KMS-11 (cell line): ENCODE results near the gene NUMA1.

Experiments used
- H2AFZ ChIP-seq: fragments of 200-600 bp; sonication (generic); 2 replicates; pipeline ENCODE4 v1.6.1; 2016; ENCODE audit warnings: antibody characterized with exemption, mixed run types, low read depth
- H3K27ac ChIP-seq: fragments of 200-600 bp; sonication (generic); 2 replicates; pipeline ENCODE4 v1.6.1; 2016; ENCODE audit warnings: mild to moderate bottlenecking, mixed run types
- H3K27me3 ChIP-seq: fragments of 200-600 bp; sonication (generic); 2 replicates; pipeline ENCODE4 v1.6.1; 2017; ENCODE audit warnings: mild to moderate bottlenecking, low read depth, mixed run types, moderate library complexity; ENCODE audit not compliant: insufficient read depth
- H3K36me3 ChIP-seq: fragments of 200-600 bp; sonication (generic); 2 replicates; pipeline ENCODE4 v1.6.1; 2017; ENCODE audit warnings: mild to moderate bottlenecking, mixed run types; ENCODE audit not compliant: insufficient read depth
- H3K4me1 ChIP-seq: fragments of 200-600 bp; sonication (generic); 2 replicates; pipeline ENCODE4 v1.6.1; 2016; ENCODE audit warnings: mild to moderate bottlenecking, low read depth, mixed run types; ENCODE audit not compliant: poor library complexity, severe bottlenecking
- H3K4me2 ChIP-seq: fragments of 200-600 bp; sonication (generic); 2 replicates; pipeline ENCODE4 v1.7.0; 2016; ENCODE audit warnings: mild to moderate bottlenecking, mixed run types
- H3K4me3 ChIP-seq: fragments of 200-600 bp; sonication (generic); IDR thresholded peaks from 2 replicates; pipeline ENCODE4 v1.6.1; 2017; ENCODE audit warnings: low read depth, low read length, mixed read lengths; ENCODE audit not compliant: insufficient read depth
- H3K79me2 ChIP-seq: fragments of 200-600 bp; sonication (generic); 2 replicates; pipeline ENCODE4 v1.6.1; 2016; ENCODE audit warnings: low read depth, mixed run types; ENCODE audit not compliant: insufficient read depth
- H3K9ac ChIP-seq: fragments of 200-600 bp; sonication (generic); 2 replicates; pipeline ENCODE4 v1.6.1; 2016; ENCODE audit warnings: mild to moderate bottlenecking, mixed run types
- H4K20me1 ChIP-seq: fragments of 200-600 bp; sonication (generic); 2 replicates; pipeline ENCODE4 v1.6.1; 2016; ENCODE audit warnings: mild to moderate bottlenecking, mixed run types; ENCODE audit not compliant: insufficient read depth
- TF ChIP-seq, protein P1 (sequence below): fragments of 200-600 bp; sonication (generic); conservative IDR thresholded peaks from 2 replicates; pipeline ENCODE4 v1.6.1; 2017; ENCODE audit warnings: low read depth, mild to moderate bottlenecking, antibody characterized with exemption, low read length, moderate library complexity, mixed read lengths

The NUMA1 gene, protein sequence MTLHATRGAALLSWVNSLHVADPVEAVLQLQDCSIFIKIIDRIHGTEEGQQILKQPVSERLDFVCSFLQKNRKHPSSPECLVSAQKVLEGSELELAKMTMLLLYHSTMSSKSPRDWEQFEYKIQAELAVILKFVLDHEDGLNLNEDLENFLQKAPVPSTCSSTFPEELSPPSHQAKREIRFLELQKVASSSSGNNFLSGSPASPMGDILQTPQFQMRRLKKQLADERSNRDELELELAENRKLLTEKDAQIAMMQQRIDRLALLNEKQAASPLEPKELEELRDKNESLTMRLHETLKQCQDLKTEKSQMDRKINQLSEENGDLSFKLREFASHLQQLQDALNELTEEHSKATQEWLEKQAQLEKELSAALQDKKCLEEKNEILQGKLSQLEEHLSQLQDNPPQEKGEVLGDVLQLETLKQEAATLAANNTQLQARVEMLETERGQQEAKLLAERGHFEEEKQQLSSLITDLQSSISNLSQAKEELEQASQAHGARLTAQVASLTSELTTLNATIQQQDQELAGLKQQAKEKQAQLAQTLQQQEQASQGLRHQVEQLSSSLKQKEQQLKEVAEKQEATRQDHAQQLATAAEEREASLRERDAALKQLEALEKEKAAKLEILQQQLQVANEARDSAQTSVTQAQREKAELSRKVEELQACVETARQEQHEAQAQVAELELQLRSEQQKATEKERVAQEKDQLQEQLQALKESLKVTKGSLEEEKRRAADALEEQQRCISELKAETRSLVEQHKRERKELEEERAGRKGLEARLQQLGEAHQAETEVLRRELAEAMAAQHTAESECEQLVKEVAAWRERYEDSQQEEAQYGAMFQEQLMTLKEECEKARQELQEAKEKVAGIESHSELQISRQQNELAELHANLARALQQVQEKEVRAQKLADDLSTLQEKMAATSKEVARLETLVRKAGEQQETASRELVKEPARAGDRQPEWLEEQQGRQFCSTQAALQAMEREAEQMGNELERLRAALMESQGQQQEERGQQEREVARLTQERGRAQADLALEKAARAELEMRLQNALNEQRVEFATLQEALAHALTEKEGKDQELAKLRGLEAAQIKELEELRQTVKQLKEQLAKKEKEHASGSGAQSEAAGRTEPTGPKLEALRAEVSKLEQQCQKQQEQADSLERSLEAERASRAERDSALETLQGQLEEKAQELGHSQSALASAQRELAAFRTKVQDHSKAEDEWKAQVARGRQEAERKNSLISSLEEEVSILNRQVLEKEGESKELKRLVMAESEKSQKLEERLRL (N-terminal part only)

DNA sequence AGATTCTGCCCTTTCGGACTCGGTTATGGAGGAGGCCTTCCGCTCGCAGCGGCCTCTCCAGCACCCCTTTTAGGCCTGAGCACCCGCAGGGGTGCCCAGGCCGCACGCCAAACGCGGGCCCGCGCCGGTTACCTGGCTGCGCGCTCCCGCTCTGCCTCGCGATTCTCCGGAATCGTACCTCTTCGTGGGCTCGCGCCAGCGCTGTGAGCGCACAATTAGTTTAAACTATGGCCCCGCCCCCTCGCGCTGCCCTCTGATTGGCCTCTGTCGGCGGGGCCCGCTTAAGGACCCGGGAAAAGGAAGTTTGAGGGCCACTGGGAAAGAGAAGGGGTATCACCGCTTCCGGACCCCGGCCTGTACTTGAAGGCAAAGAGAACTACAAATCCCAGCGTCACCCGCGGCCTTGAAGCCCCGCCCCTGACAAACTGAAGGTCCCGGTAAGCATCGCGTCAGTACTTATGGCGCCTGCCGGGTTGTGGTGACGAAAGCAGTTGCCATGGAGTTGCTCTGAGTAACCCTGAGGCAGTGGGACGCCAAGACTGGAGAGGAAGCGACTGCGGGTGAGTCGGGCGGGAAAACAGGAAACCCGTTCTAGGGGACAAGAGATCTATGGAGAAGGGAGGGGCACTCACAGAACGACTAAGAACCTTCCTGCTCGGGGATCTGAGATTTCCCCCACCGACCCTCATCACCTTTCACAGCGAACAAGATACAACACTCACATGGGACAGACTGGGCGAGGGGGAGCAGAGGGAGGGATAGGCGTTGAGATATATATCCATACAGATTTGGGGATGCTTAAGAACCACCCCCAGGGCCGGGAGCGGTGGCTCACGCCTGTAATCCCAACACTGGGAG lies at the start of gene NUMA1, which contains the start of gene LRRC51:
Gene NUMA1, minus strand, starts transcription at position 217 of the 858 bp plus-strand sequence. CDS start 44,599 bp downstream, outside the sequence.
Gene LRRC51, plus strand, starts transcription at position 525 of the 858 bp plus-strand sequence. CDS start 8,234 bp downstream, outside the sequence.
- H2AFZ ChIP-seq: peak within 1 kb of the TSS; percentile 80
- peaks cover 45% of the 10 kb centered on the region for H3K79me2 ChIP-seq
- H3K36me3 ChIP-seq: no peaks in the 10 kb centered on the region
- peak within 1 kb of the TSS; percentile 67; the same call in 1 of the 2 replicates for H3K9ac ChIP-seq
- peak within 1 kb of the TSS; percentile 62 for H3K4me2 ChIP-seq
- TF ChIP-seq, protein P1, sequence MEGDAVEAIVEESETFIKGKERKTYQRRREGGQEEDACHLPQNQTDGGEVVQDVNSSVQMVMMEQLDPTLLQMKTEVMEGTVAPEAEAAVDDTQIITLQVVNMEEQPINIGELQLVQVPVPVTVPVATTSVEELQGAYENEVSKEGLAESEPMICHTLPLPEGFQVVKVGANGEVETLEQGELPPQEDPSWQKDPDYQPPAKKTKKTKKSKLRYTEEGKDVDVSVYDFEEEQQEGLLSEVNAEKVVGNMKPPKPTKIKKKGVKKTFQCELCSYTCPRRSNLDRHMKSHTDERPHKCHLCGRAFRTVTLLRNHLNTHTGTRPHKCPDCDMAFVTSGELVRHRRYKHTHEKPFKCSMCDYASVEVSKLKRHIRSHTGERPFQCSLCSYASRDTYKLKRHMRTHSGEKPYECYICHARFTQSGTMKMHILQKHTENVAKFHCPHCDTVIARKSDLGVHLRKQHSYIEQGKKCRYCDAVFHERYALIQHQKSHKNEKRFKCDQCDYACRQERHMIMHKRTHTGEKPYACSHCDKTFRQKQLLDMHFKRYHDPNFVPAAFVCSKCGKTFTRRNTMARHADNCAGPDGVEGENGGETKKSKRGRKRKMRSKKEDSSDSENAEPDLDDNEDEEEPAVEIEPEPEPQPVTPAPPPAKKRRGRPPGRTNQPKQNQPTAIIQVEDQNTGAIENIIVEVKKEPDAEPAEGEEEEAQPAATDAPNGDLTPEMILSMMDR: no peak
- H3K27me3 ChIP-seq: no peaks in the 10 kb centered on the region
- H4K20me1 ChIP-seq: no peaks in the 10 kb centered on the region
- peaks cover 43% of the 10 kb centered on the region for H3K4me1 ChIP-seq
- no peak within 1 kb of the TSS for H3K4me3 ChIP-seq
- H3K27ac ChIP-seq: peak within 1 kb of the TSS; percentile 66

DNA sequence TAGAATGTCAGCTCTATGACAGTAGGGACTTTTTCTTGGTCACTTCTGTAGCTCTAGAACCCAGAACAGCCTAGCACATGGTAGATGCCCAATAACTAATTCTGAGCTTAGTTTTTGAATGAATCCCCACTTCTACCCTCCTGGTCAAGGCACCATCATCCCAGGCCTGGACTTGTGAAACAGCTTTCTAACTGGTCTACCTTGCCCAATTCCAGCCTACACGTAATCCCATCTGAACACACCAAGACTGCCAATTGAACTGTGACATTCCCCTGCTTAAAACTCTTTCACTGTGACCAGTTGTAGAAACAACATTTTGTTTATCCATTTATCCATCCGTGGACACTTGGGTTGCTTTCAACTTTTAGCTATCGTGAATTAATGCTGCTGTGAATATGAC lies 49.0 kb upstream of the NUMA1 start:
- TF ChIP-seq, protein P1: no peak
- Histone ChIP-seq H3K4me1 (no peaks in the 10 kb centered on the region), H3K79me2 (no peaks in the 10 kb centered on the region), H3K27me3 (no peaks in the 10 kb centered on the region), H3K4me3 (no peak overlapping the region), H3K36me3 (no peaks in the 10 kb centered on the region), H4K20me1 (no peaks in the 10 kb centered on the region), H2AFZ (no peak overlapping the region), H3K27ac (no peak overlapping the region), H3K4me2 (no peak overlapping the region), H3K9ac (no peak overlapping the region)

DNA sequence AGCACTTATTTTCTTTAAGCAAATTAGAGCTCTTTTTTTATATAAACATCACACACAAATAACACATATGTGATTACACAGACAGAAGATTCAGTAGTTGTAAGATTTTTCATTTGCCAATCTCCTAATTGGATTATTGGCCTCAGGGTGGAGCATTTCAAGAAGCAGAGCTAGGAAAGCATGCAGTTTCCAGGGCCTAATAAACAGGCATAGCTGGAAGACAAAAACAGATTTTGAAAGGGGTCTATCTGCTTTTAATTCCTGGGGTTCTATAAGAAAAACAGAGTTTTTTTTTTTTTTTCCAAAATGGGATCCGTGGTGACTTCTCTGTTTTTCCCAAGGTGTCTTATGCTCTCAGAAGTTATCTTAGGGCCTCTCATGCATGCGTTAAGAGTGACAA lies 47.6 kb upstream of the NUMA1 start:
- H4K20me1 ChIP-seq: no peaks in the 10 kb centered on the region
- no peak overlapping the region for H3K4me3 ChIP-seq
- no peak overlapping the region for H3K4me2 ChIP-seq
- H3K79me2 ChIP-seq: no peaks in the 10 kb centered on the region
- no peaks in the 10 kb centered on the region for H3K36me3 ChIP-seq
- TF ChIP-seq, protein P1: no peak
- H3K27ac ChIP-seq: no peak overlapping the region
- no peak overlapping the region for H3K9ac ChIP-seq
- H2AFZ ChIP-seq: no peak overlapping the region
- H3K27me3 ChIP-seq: no peaks in the 10 kb centered on the region
- H3K4me1 ChIP-seq: no peaks in the 10 kb centered on the region
